H1 (cell line): ENCODE data around the gene NEDD8. TPM values are rescaled to one million over a fixed set of nuclear protein-coding genes. Genes with fewer than 3 reads are reported as not detected.

ENCODE experiments used
- CTCF ChIA-PET: fragments of 300-600 bp; sonication (Branson Sonifier 250); formaldehyde crosslinking; loops from one replicate; lab custom pipeline; 2021; ENCODE audit not compliant: partially characterized antibody; lab: Charles Lee
- POLR2A ChIA-PET: fragments of 300-600 bp; sonication (Branson Sonifier 250); formaldehyde crosslinking; loops from one replicate; lab custom pipeline; 2021; ENCODE audit warnings: inconsistent platforms; ENCODE audit not compliant: partially characterized antibody; lab: Charles Lee
- DNase-seq, 2 experiments: peaks; one replicate each; pipeline versions ENCODE4 v3.0.0 to v3.0.0-alpha.2; 2010 to 2022; ENCODE audit warnings: low spot score in 2 of 2, low read depth in 1 of 2, mixed read lengths in 1 of 2
- FAIRE-seq: peaks from 2 replicates; lab custom pipeline; 2011; peaks lifted over from hg19 to GRCh38; lab: Jason Lieb, UNC
- H2AFZ ChIP-seq: 2 replicates; pipeline ENCODE4 v1.8.1; 2012; ENCODE audit warnings: low read length, inconsistent platforms
- H2AK5ac ChIP-seq: 2 replicates; pipeline ENCODE4 v1.6.1; 2013; ENCODE audit warnings: low read depth, low read length
- H2BK120ac ChIP-seq: replicated peaks from 2 replicates; pipeline ENCODE3; 2013; ENCODE audit warnings: low read depth, low read length, inconsistent platforms
- H2BK12ac ChIP-seq: 2 replicates; pipeline ENCODE4 v1.6.1; 2013; ENCODE audit warnings: low read depth, low read length
- H2BK15ac ChIP-seq: 2 replicates; pipeline ENCODE4 v1.6.1; 2013; ENCODE audit warnings: low read length
- H2BK20ac ChIP-seq: 2 replicates; pipeline ENCODE4 v1.6.1; 2013; ENCODE audit warnings: low read length
- H2BK5ac ChIP-seq: 2 replicates; pipeline ENCODE4 v1.6.1; 2013; ENCODE audit warnings: low read depth, low read length
- H3K14ac ChIP-seq: 2 replicates; pipeline ENCODE4 v1.6.1; 2013; ENCODE audit warnings: inconsistent platforms; ENCODE audit not compliant: insufficient read length
- H3K18ac ChIP-seq: 2 replicates; pipeline ENCODE4 v1.6.1; 2013; ENCODE audit warnings: low read length; ENCODE audit errors: extremely low read depth
- H3K23ac ChIP-seq: 2 replicates; pipeline ENCODE4 v1.6.1; 2013; ENCODE audit warnings: inconsistent platforms; ENCODE audit not compliant: insufficient read length
- H3K23me2 ChIP-seq: 2 replicates; pipeline ENCODE4 v1.6.1; 2013; ENCODE audit warnings: low read depth, low read length
- H3K27ac ChIP-seq: 2 replicates; pipeline ENCODE4 v1.6.1; 2011; ENCODE audit warnings: low read depth, low read length, inconsistent platforms
- H3K27me3 ChIP-seq, 4 experiments: replicated peaks in 1 of 4; 1 replicate in 1 of 4; 2 replicates in 3 of 4; pipeline versions ENCODE4 v1.6.1 to v1.8.1; 2011 to 2013; ENCODE audit warnings: low read length in 3 of 4, mild to moderate bottlenecking in 3 of 4, inconsistent platforms in 2 of 4, mixed read lengths in 2 of 4, moderate library complexity in 1 of 4; ENCODE audit not compliant: control insufficient read depth in 3 of 4, insufficient read depth in 3 of 4; ENCODE audit errors: extremely low read depth in 1 of 4
- H3K36me3 ChIP-seq, 4 experiments: 2 replicates each; pipeline versions ENCODE4 v1.6.1 to v1.8.1; 2011 to 2013; ENCODE audit warnings: mild to moderate bottlenecking in 4 of 4, low read length in 3 of 4, moderate library complexity in 2 of 4, control low read depth in 1 of 4, inconsistent platforms in 1 of 4; ENCODE audit not compliant: insufficient read depth in 4 of 4, control insufficient read depth in 2 of 4
- H3K4ac ChIP-seq: replicated peaks from 2 replicates; pipeline ENCODE3; 2013; ENCODE audit warnings: low read length, low read depth, mixed read lengths, inconsistent platforms; ENCODE audit not compliant: insufficient read length
- H3K4me1 ChIP-seq, 4 experiments: replicated peaks in 1 of 4; 1 replicate in 1 of 4; 2 replicates in 3 of 4; pipeline versions ENCODE4 v1.6.1 to v1.8.1; 2011 to 2013; ENCODE audit warnings: low read length in 3 of 4, inconsistent platforms in 2 of 4, mixed read lengths in 1 of 4; ENCODE audit not compliant: insufficient read depth in 4 of 4, control insufficient read depth in 3 of 4
- H3K4me2 ChIP-seq, 2 experiments: 2 replicates each; pipeline versions ENCODE4 v1.6.1 to v1.8.1; 2011 to 2013; ENCODE audit warnings: low read depth in 2 of 2, low read length in 2 of 2, control low read depth in 1 of 2, inconsistent platforms in 1 of 2, mild to moderate bottlenecking in 1 of 2; ENCODE audit not compliant: insufficient read depth in 1 of 2
- H3K4me3 ChIP-seq, 4 experiments: fragments of 200-600, 300-600 bp in 1 of 4; sonication (generic), shearing (Covaris generic), sonication (Bioruptor Twin) in 1 of 4; 2 replicates each; pipeline versions ENCODE4 v1.5.1 to v1.8.1; 2011 to 2016; ENCODE audit warnings: low read length in 4 of 4, low read depth in 3 of 4, control low read depth in 2 of 4, inconsistent platforms in 2 of 4, mild to moderate bottlenecking in 2 of 4, mixed read lengths in 1 of 4, moderate library complexity in 1 of 4; ENCODE audit not compliant: insufficient read depth in 2 of 4; ENCODE audit errors: extremely low read depth in 1 of 4
- H3K56ac ChIP-seq: replicated peaks from 2 replicates; pipeline ENCODE3; 2013; ENCODE audit warnings: low read depth, mild to moderate bottlenecking, mixed read lengths, low read length, inconsistent platforms; ENCODE audit not compliant: insufficient read length
- H3K79me1 ChIP-seq: 2 replicates; pipeline ENCODE4 v1.6.1; 2013; ENCODE audit warnings: low read depth, low read length, control low read depth
- H3K79me2 ChIP-seq, 2 experiments: 2 replicates each; pipeline versions ENCODE4 v1.6.1 to v1.8.1; 2012 to 2013; ENCODE audit warnings: low read length in 2 of 2, mild to moderate bottlenecking in 2 of 2, inconsistent platforms in 1 of 2; ENCODE audit not compliant: insufficient read depth in 2 of 2, control insufficient read depth in 1 of 2
- H3K9ac ChIP-seq, 4 experiments: replicated peaks in 1 of 4; 1 replicate in 1 of 4; 2 replicates in 3 of 4; pipeline versions ENCODE4 v1.6.1 to v1.8.1; 2011 to 2013; ENCODE audit warnings: low read depth in 3 of 4, low read length in 3 of 4, control low read depth in 2 of 4, mild to moderate bottlenecking in 2 of 4, moderate library complexity in 2 of 4, inconsistent platforms in 1 of 4; ENCODE audit errors: extremely low read depth in 1 of 4
- H3K9me3 ChIP-seq, 2 experiments: 2 replicates each; pipeline versions ENCODE4 v1.6.1 to v1.8.1; 2012 to 2013; ENCODE audit warnings: mild to moderate bottlenecking in 2 of 2, moderate library complexity in 2 of 2, control low read depth in 1 of 2, inconsistent platforms in 1 of 2, low read depth in 1 of 2, low read length in 1 of 2, mixed read lengths in 1 of 2; ENCODE audit not compliant: insufficient read depth in 2 of 2
- H4K20me1 ChIP-seq, 2 experiments: replicated peaks in 1 of 2; 2 replicates each; pipeline versions ENCODE3 to v1.8.1; 2011 to 2013; ENCODE audit warnings: inconsistent platforms in 2 of 2, low read length in 2 of 2, mild to moderate bottlenecking in 1 of 2; ENCODE audit not compliant: insufficient read depth in 2 of 2, control insufficient read depth in 1 of 2
- H4K5ac ChIP-seq: 2 replicates; pipeline ENCODE4 v1.6.1; 2013; ENCODE audit warnings: low read length, low read depth, mixed read lengths, inconsistent platforms; ENCODE audit not compliant: insufficient read length
- H4K8ac ChIP-seq: 2 replicates; pipeline ENCODE4 v1.8.0; 2013; ENCODE audit warnings: mild to moderate bottlenecking, moderate library complexity, low read length, inconsistent platforms; ENCODE audit not compliant: insufficient read depth; ENCODE audit errors: extremely low read depth
- H4K91ac ChIP-seq: replicated peaks from 2 replicates; pipeline ENCODE3; 2013; ENCODE audit warnings: low read length, mixed read lengths, inconsistent platforms; ENCODE audit not compliant: insufficient read length
- CBX8 ChIP-seq: fragments of 300-800, 300-1000 bp; sonication (generic); IDR thresholded peaks from 2 replicates; pipeline ENCODE4 v1.7.1; 2016; ENCODE audit warnings: low read depth, low read length, borderline replicate concordance
- CTBP2 ChIP-seq: IDR thresholded peaks from 2 replicates; pipeline ENCODE4 v1.7.0; 2011; ENCODE audit warnings: borderline replicate concordance, mild to moderate bottlenecking, moderate library complexity, mixed read lengths, low read length; ENCODE audit not compliant: insufficient read depth, insufficient read length
- EP300 ChIP-seq, 2 experiments: IDR thresholded peaks; 1 replicate in 1 of 2; 2 replicates in 1 of 2; pipeline ENCODE4 v1.6.1; 2011 to 2012; ENCODE audit warnings: low read depth in 2 of 2, low read length in 2 of 2, mild to moderate bottlenecking in 2 of 2, borderline replicate concordance in 1 of 2, inconsistent platforms in 1 of 2, moderate library complexity in 1 of 2
- GABPA ChIP-seq: IDR thresholded peaks from 2 replicates; pipeline ENCODE4 v1.6.1; 2011; ENCODE audit warnings: mild to moderate bottlenecking, low read length, moderate library complexity, borderline replicate concordance; ENCODE audit not compliant: insufficient read depth
- MAFK ChIP-seq: IDR thresholded peaks from 2 replicates; pipeline ENCODE4 v1.6.1; 2012; ENCODE audit warnings: low read depth, mild to moderate bottlenecking, improper control_type of control experiment, low read length
- RAD21 ChIP-seq, 2 experiments: IDR thresholded peaks in 1 of 2; conservative IDR thresholded peaks in 1 of 2; 2 replicates each; pipeline ENCODE4 v1.6.1; 2011; ENCODE audit warnings: low read depth in 2 of 2, low read length in 2 of 2, improper control_type of control experiment in 1 of 2, inconsistent platforms in 1 of 2, mild to moderate bottlenecking in 1 of 2, moderate library complexity in 1 of 2
- TBP ChIP-seq: IDR thresholded peaks from 2 replicates; pipeline ENCODE4 v1.6.1; 2011; ENCODE audit warnings: low read depth, low read length, improper control_type of control experiment
- WGBS, 2 experiments: shearing (Covaris generic) in 1 of 2; methylation state at CpG; one replicate each; pipeline versions ENCODE4 v1.1.6 to v1.1.7; 2013 to 2015; ENCODE audit warnings: low lambda C conversion rate in 2 of 2, mixed read lengths in 2 of 2, inconsistent platforms in 1 of 2, low coverage in 1 of 2, missing lambda C conversion rate in 1 of 2; ENCODE audit not compliant: insufficient replicate concordance in 2 of 2, insufficient coverage in 1 of 2, insufficient read length in 1 of 2; ENCODE audit errors: extremely low coverage in 1 of 2, missing lambda C conversion rate in 1 of 2; 5-methylcytosine and 5-hydroxymethylcytosine counted together
- polyA plus RNA-seq, 7 experiments: library from polyadenylated mRNA; depleted of rRNA in 3 of 7; stranded (reverse) in 5 of 7; unstranded in 2 of 7; fragments of >200 nt in 5 of 7; fragments of 200-250 nt in 2 of 7; gene quantifications; 1 replicate in 5 of 7; 2 replicates in 1 of 7; 4 replicates in 1 of 7; pipeline versions ENCODE4 v1.2.1 to v1.2.3, GENCODE V29; 2011 to 2013; ENCODE audit warnings: missing spikeins in 2 of 7, mixed read lengths in 2 of 7
- total RNA-seq: library from RNA; stranded (reverse); fragmentation: NEBNext Ultra II Directional; extraction: Animal tissue kit (Norgen Biotek cat#: 25700); gene quantifications from 2 replicates; pipeline ENCODE4 v1.2.1, GENCODE V29; 2021

The NEDD8 gene
- total and polyA plus RNA-seq, 2 of the 8 experiments (the other 6 are each of a cell fraction or from before 2014, with no cell fraction given) = 253 to 317 TPM

- no peak within 1 kb of the TSS for H2BK20ac ChIP-seq
- H3K79me1 ChIP-seq = peaks cover 12% of the 10 kb centered on the region
- H2AFZ ChIP-seq = no peak within 1 kb of the TSS
- no peaks in the 10 kb centered on the region for H3K9me3 ChIP-seq
- H3K9ac ChIP-seq = peak within 1 kb of the TSS; percentile 36 to 71 (median 55)
- POLR2A ChIA-PET = interaction anchor here (0.5 to 7.9 kb wide), 21 partner anchors 9 to 94 kb away, joined by 3 to 158 read pairs (median 4); partner anchors contain the start of genes CHMP4A, IRF9, MDP1 and PCK2
- H3K18ac ChIP-seq = 0 out of 2 replicates have a peak within 1 kb of the TSS, but pooled peaks have one; percentile 40
- FAIRE-seq (no peak), DNase-seq (peak; percentile 93 to 95)
- peaks cover 0 to 16% of the 10 kb centered on the region in 2 experiments for H4K20me1 ChIP-seq
- H2BK15ac ChIP-seq = 0 out of 2 replicates have a peak within 1 kb of the TSS, but pooled peaks have one; percentile 89
- no peaks in the 10 kb centered on the region for H3K27me3 ChIP-seq
- peaks cover 0 to 13% of the 10 kb centered on the region in 2 experiments; a peak in 2 of 4 replicates for H3K79me2 ChIP-seq
- H3K4me2 ChIP-seq = peak within 1 kb of the TSS; percentile 70 to 85
- H3K23me2 ChIP-seq = peaks cover 5% of the 10 kb centered on the region
- peak within 1 kb of the TSS; percentile 82 for H4K91ac ChIP-seq
- H3K4ac ChIP-seq = no peak within 1 kb of the TSS
- H3K56ac ChIP-seq = peak within 1 kb of the TSS; percentile 62
- H2BK5ac ChIP-seq = peak within 1 kb of the TSS; percentile 53; the same call in 1 of the 2 replicates
- peak within 1 kb of the TSS; percentile 91 for H4K8ac ChIP-seq
- H3K14ac ChIP-seq = no peak within 1 kb of the TSS
- peaks cover 17 to 41% (median 36%) of the 10 kb centered on the region in 4 experiments; a peak in 7 of 8 replicates for H3K36me3 ChIP-seq
- no peak within 1 kb of the TSS for H3K23ac ChIP-seq
- peaks cover 0 to 7% (median 4%) of the 10 kb centered on the region in 4 experiments; a peak in 6 of 7 replicates for H3K4me1 ChIP-seq
- peak within 1 kb of the TSS; percentile 75 to 91 (median 87) for H3K4me3 ChIP-seq
- no peak within 1 kb of the TSS for H2BK120ac ChIP-seq
- CTCF ChIA-PET = interaction anchor here (0.8 to 4.1 kb wide), 7 partner anchors 24 to 119 kb away, joined by 3 to 16 read pairs (median 4); partner anchors contain the start of genes CHMP4A, CIDEB, DCAF11 and DHRS1
- peak within 1 kb of the TSS; percentile 58; the same call in 1 of the 2 replicates for H3K27ac ChIP-seq
- H2BK12ac ChIP-seq = no peak within 1 kb of the TSS
- H4K5ac ChIP-seq = peak within 1 kb of the TSS; percentile 72
- no peak within 1 kb of the TSS for H2AK5ac ChIP-seq
- 4% methylated on average over 55 of the region's 65 CpGs; no CpG with 5 or more reads in 1 of the 2 experiments for WGBS, 2 experiments
- TF ChIP-seq RAD21 (IDR thresholded peaks at IDR 0.05 in 1 of 2, conservative IDR thresholded peaks at IDR 0.05 in 1 of 2; ENCODE audit: low read depth in 2 of 2, low read length in 2 of 2) = peak; percentile 24 to 37; a peak in 2 of 4 replicates
- peak; percentile 100 for TF ChIP-seq GABPA
- TF ChIP-seq CTBP2 = peak; percentile 83
- no peak for TF ChIP-seq CBX8
- TF ChIP-seq EP300 (IDR thresholded peaks at IDR 0.05; ENCODE audit: borderline replicate concordance in 1 of 2, low read depth in 2 of 2, low read length in 2 of 2) = peak in 1 of 2 experiments; percentile 93; a peak in 1 of 3 replicates
- TF ChIP-seq TBP = peak; percentile 68; the same call in 1 of the 2 replicates
- no peak for TF ChIP-seq MAFK
These were observed 43.7 kb downstream of the NEDD8 start, which contains the start of gene IPO4 for GRCh38 chr14:24188251-24189058. Gene IPO4, minus strand, starts transcription at chr14:24188816. Its CDS starts 29 bp downstream, at chr14:24188787.
